RWPE2 (cell line): ENCODE data around the gene P2RX6.

Experiments used
- ATAC-seq: fragments of 200-7000 bp; cut with Tn5 transposase; 3 replicates; pipeline ENCODE4 v1.9.1; 2021; ENCODE audit warnings: low read depth
- DNase-seq: peaks from one replicate; pipeline ENCODE4 v3.0.0-alpha.2; 2020; ENCODE audit warnings: low spot score
- H3K27ac ChIP-seq: fragments of 450-650 bp; 2 replicates; pipeline ENCODE4 v1.5.1; 2017; ENCODE audit warnings: mild to moderate bottlenecking; ENCODE audit not compliant: poor library complexity, severe bottlenecking
- H3K27me3 ChIP-seq: fragments of 250-450 bp; sonication (Bioruptor Pico); 2 replicates; pipeline ENCODE4 v1.5.1; 2021; ENCODE audit warnings: mild to moderate bottlenecking, moderate library complexity; ENCODE audit not compliant: insufficient read depth, poor library complexity, severe bottlenecking
- H3K36me3 ChIP-seq: fragments of 250-450 bp; sonication (Bioruptor Pico); 2 replicates; pipeline ENCODE4 v1.5.1; 2020; ENCODE audit warnings: low read depth, mild to moderate bottlenecking, moderate library complexity
- H3K4me1 ChIP-seq: fragments of 250-450 bp; sonication (Bioruptor Pico); 2 replicates; pipeline ENCODE4 v1.5.1; 2021; ENCODE audit warnings: mild to moderate bottlenecking, moderate library complexity; ENCODE audit not compliant: insufficient read depth, poor library complexity, severe bottlenecking
- H3K4me3 ChIP-seq: fragments of 250-450 bp; sonication (Bioruptor Pico); 2 replicates; pipeline ENCODE4 v1.5.1; 2021; ENCODE audit warnings: mild to moderate bottlenecking, moderate library complexity; ENCODE audit not compliant: severe bottlenecking
- H3K9me3 ChIP-seq: fragments of 250-450 bp; sonication (Bioruptor Pico); 2 replicates; pipeline ENCODE4 v1.5.1; 2021; ENCODE audit warnings: mild to moderate bottlenecking, moderate library complexity; ENCODE audit not compliant: severe bottlenecking
- CTCF ChIP-seq: fragments of 450-650 bp; IDR thresholded peaks from one replicate; pipeline ENCODE4 v1.5.1; 2017; ENCODE audit warnings: mild to moderate bottlenecking, moderate library complexity; ENCODE audit not compliant: poor library complexity, severe bottlenecking

P2RX6 gene

GRCh38 chr22:20974336-20974955, 40.5 kb upstream of the P2RX6 start:
- DNase-seq = no peak
- no peaks in the 10 kb centered on the region for H3K36me3 ChIP-seq
- no peaks in the 10 kb centered on the region for H3K27me3 ChIP-seq
- ATAC-seq = no peak; the same call in 2 of the 3 replicates
- H3K4me1 ChIP-seq = no peaks in the 10 kb centered on the region
- H3K4me3 ChIP-seq = no peak overlapping the region
- no peak overlapping the region for H3K27ac ChIP-seq
- no peaks in the 10 kb centered on the region for H3K9me3 ChIP-seq
- no peak for TF ChIP-seq CTCF

- Histone ChIP-seq H3K4me1 (no peaks in the 10 kb centered on the region), H3K36me3 (no peaks in the 10 kb centered on the region), H3K9me3 (no peaks in the 10 kb centered on the region), H3K27me3 (no peaks in the 10 kb centered on the region), H3K27ac (no peak overlapping the region), H3K4me3 (no peak overlapping the region)
- no peak for DNase-seq
- TF ChIP-seq CTCF = no peak
- ATAC-seq = no peak
These were observed 39.2 kb upstream of the P2RX6 start for GRCh38 chr22:20975541-20976290.

GRCh38 chr22:20976291-20976877, 38.6 kb upstream of the P2RX6 start:
- DNase-seq (no peak), ATAC-seq (no peak)
- no peak for TF ChIP-seq CTCF
- Histone ChIP-seq H3K27ac (no peak overlapping the region), H3K4me1 (no peaks in the 10 kb centered on the region), H3K36me3 (no peaks in the 10 kb centered on the region), H3K9me3 (no peaks in the 10 kb centered on the region), H3K4me3 (no peak overlapping the region), H3K27me3 (no peaks in the 10 kb centered on the region)

DNA sequence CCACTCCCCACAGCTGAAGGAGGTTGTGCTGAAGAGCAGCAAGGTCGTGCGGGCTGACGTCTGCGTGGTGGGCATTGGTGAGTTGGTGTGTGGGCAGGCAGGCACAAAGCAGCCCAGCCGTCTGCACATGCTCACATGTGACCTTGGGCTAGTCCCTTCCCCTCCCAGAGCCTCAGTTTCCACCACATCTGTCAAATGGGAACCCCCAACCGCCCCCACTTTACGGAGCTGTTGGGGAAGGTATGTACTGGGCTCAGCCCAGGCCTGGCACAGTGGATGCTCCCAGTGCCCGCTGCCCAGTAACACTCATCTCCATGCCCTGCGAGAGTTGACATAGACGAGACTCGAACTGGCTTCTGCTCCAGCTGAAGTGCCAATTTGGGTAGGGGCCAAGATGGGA, 37.9 kb upstream of the P2RX6 start:
- H3K27ac ChIP-seq = no peak overlapping the region
- no peak overlapping the region for H3K4me3 ChIP-seq
- no peaks in the 10 kb centered on the region for H3K9me3 ChIP-seq
- no peaks in the 10 kb centered on the region for H3K36me3 ChIP-seq
- no peak for TF ChIP-seq CTCF
- ATAC-seq (no peak), DNase-seq (no peak)
- no peaks in the 10 kb centered on the region for H3K27me3 ChIP-seq
- H3K4me1 ChIP-seq = no peaks in the 10 kb centered on the region
